Heart left ventricle (tissue), 16 donors: ENCODE results near the gene OBI1. TPM values are rescaled to one million over a fixed set of nuclear protein-coding genes. Genes with fewer than 3 reads are reported as not detected.
A peak's percentile ranks its signal among the peaks of the same experiment; 100 is the strongest.
"Not testable (repeated sequence)": the region's sequence is repeated elsewhere in the genome, so short reads cannot be mapped to it uniquely, and the experiment has no call there.

Source experiments
- ATAC-seq, 4 donors: fragments of 200-7000 bp; cut with Tn5 transposase; one replicate each; pipeline ENCODE4 v1.9.1; 2020 to 2022; ENCODE audit warnings: moderate library complexity in 4 of 4, mild to moderate bottlenecking in 3 of 4, moderate number of reproducible peaks in 1 of 4
- DNase-seq, 5 donors: peaks; one replicate each; pipeline ENCODE4 v3.0.0-alpha.2; 2020
- H3K27ac ChIP-seq, 12 donors: fragments of 200-600 bp; sonication (generic) in 4 of 12; one replicate each; pipeline versions ENCODE4 v1.5.0 to v1.8.0; 2016 to 2022; ENCODE audit warnings: mild to moderate bottlenecking in 2 of 12
- H3K27me3 ChIP-seq, 9 donors: fragments of 200-600 bp; sonication (generic) in 2 of 9; one replicate each; pipeline versions ENCODE4 v1.5.1 to v1.8.0; 2016 to 2022; ENCODE audit warnings: mild to moderate bottlenecking in 3 of 9
- H3K36me3 ChIP-seq, 9 donors: fragments of 200-600 bp; sonication (generic) in 2 of 9; one replicate each; pipeline versions ENCODE4 v1.5.0 to v1.8.0; 2018 to 2022; ENCODE audit warnings: mild to moderate bottlenecking in 2 of 9
- H3K4me1 ChIP-seq, 12 donors: fragments of 200-600 bp; sonication (generic) in 4 of 12; one replicate each; pipeline versions ENCODE4 v1.5.0 to v1.8.0; 2016 to 2022; ENCODE audit warnings: mild to moderate bottlenecking in 3 of 12
- H3K4me3 ChIP-seq, 12 donors: fragments of 200-600 bp; sonication (generic) in 4 of 12; one replicate each; pipeline versions ENCODE4 v1.5.0 to v1.8.0; 2017 to 2022; ENCODE audit warnings: mild to moderate bottlenecking in 9 of 12, moderate library complexity in 4 of 12
- H3K9me3 ChIP-seq, 12 donors: fragments of 200-600 bp; sonication (generic) in 4 of 12; one replicate each; pipeline versions ENCODE4 v1.5.0 to v1.8.0; 2016 to 2022; ENCODE audit warnings: mild to moderate bottlenecking in 1 of 12
- CTCF ChIP-seq, 12 donors: fragments of 200-600 bp; sonication (generic) in 4 of 12; IDR thresholded peaks; one replicate each; pipeline versions ENCODE4 v1.5.0 to v1.8.0; 2018 to 2022; ENCODE audit warnings: antibody characterized with exemption in 12 of 12, mild to moderate bottlenecking in 5 of 12
- POLR2A ChIP-seq, 2 donors: fragments of 450-650 bp; IDR thresholded peaks; one replicate each; pipeline ENCODE4 v1.6.1; 2017; ENCODE audit warnings: antibody characterized with exemption in 2 of 2, mild to moderate bottlenecking in 2 of 2, moderate library complexity in 2 of 2
- WGBS, 4 donors: extraction: QIAGEN DNeasy Blood & Tissue Kit in 2 of 4; methylation state at CpG; one replicate each; pipeline versions ENCODE4 v1.1.5 to v1.1.7; 2013 to 2018; 5-methylcytosine and 5-hydroxymethylcytosine counted together
- intact Hi-C, 10 donors: fragments of 100-400 bp; cut with DNase I; formaldehyde crosslinking; loops; one replicate each; pipeline versions ENCODE4 v1.11.1 to v1.14.2; 2022
- polyA plus RNA-seq, 2 donors: library from polyadenylated mRNA; stranded (reverse); fragments of 200-250 nt; gene quantifications; one replicate each; pipeline ENCODE4 v1.2.3, GENCODE V29; 2013
- total RNA-seq, 9 donors: library from RNA; depleted of rRNA in 2 of 9; stranded (reverse); fragments of >200 nt in 2 of 9; fragmentation: NEBNext Ultra II Directional in 3 of 9; extraction: Animal tissue kit (Norgen Biotek cat#: 25700) in 3 of 9; gene quantifications; one replicate each; pipeline versions ENCODE4 v1.1.0 to v1.2.4, GENCODE V29; 2016 to 2023
- donor health status: ischemic (EF 13 %, LVEDD 7.1; RV severe dilation, severe dysfunction).
- donor health status: healthy with polysubstance abuse.
- donor health status: DM: no; HTN: yes; CAD: no.
- donor health status: DM: no; HTN: no; CAD: no.
- donor health status: ischemic (EF 25% LVEDD 6.9; RV normal size, moderate dysfunction).
- donor health status: ischemic (EF 25% LVEDD 5.7; RV mildly dilated, moderate dysfunction).
- donor health status: healthy.
- donor health status: DM: yes; HTN: yes; CAD: no.
- donor health status: ischemic (EF 35%, LVEDD 5.7; RV mildly dilated, moderate dysfunction).
- donor health status: nonischemic (EF 11% LVEDD 7.7; RV severe dilation, severe dysfunction).
- donor health status: DM: yes; HTN: yes; CAD: no.
- donor health status: PGD.
- donor health status: ischemic (EF 29% LVEDD 5.4; RV normal size, mild dysfunction).
- donor health status: nonischemic (EF 23%, LVEDD 6.1; RV moderate dilation, normal function).

OBI1 gene
- total and polyA plus RNA-seq, 11 donors = 2.4 to 12.3 (median 9.7) TPM

GRCh38 chr13:78650717-78651083 lies 8.3 kb downstream of the OBI1 start:
- no peak overlapping the region for H3K4me3 ChIP-seq
- ATAC-seq (no peak), DNase-seq (no peak)
- H3K27me3 ChIP-seq = no peaks in the 10 kb centered on the region
- peaks cover 0 to 63% (median 34%) of the 10 kb centered on the region in 12 donors for H3K4me1 ChIP-seq
- WGBS, 4 donors = 74 to 79% (median 75%) methylated on average over 2 of the region's 2 CpGs
- intact Hi-C loops = loop anchor here in 3 of 10 donors (5.0 to 10.0 kb wide), 2 partner anchors 43 to 46 kb away; partner anchors contain the start of gene POU4F1 (in 2 of the 3)
- H3K36me3 ChIP-seq = no peaks in the 10 kb centered on the region
- no peaks in the 10 kb centered on the region for H3K9me3 ChIP-seq
- H3K27ac ChIP-seq = no peak overlapping the region
- TF ChIP-seq CTCF (IDR thresholded peaks at IDR 0.05) (no peak), POLR2A (IDR thresholded peaks at IDR 0.05) (no peak)

- 27 to 37% (median 32%) methylated on average over 3 of the region's 3 CpGs for WGBS, 4 donors
- intact Hi-C loops = loop anchor here in 3 of 10 donors (5.0 to 10.0 kb wide), 2 partner anchors 43 to 45 kb away; partner anchors contain the start of gene POU4F1 (in 2 of the 3)
- TF ChIP-seq CTCF (IDR thresholded peaks at IDR 0.05) = no peak
- no peak for TF ChIP-seq POLR2A (IDR thresholded peaks at IDR 0.05)
- H3K36me3 ChIP-seq = no peaks in the 10 kb centered on the region
- no peaks in the 10 kb centered on the region for H3K27me3 ChIP-seq
- H3K27ac ChIP-seq = no peak overlapping the region
- no peak overlapping the region for H3K4me3 ChIP-seq
- H3K4me1 ChIP-seq = peaks cover 0 to 58% (median 30%) of the 10 kb centered on the region in 12 donors
- no peaks in the 10 kb centered on the region for H3K9me3 ChIP-seq
- DNase-seq (no peak), ATAC-seq (peak in 1 of 4 donors; percentile 39)
Measured at GRCh38 chr13:78649997-78650716, 8.8 kb downstream of the OBI1 start.

GRCh38 chr13:78647109-78647678 lies 11.8 kb downstream of the OBI1 start:
- intact Hi-C loops, H3K27me3 ChIP-seq, DNase-seq, H3K4me3 ChIP-seq, ATAC-seq, H3K9me3 ChIP-seq, H3K27ac ChIP-seq: not testable (repeated sequence)
- peaks cover 0 to 20% (median 14%) of the 10 kb centered on the region in 9 donors for H3K36me3 ChIP-seq
- WGBS, 4 donors = 41 to 51% (median 44%) methylated on average over 11 of the region's 11 CpGs
- peaks cover 0 to 34% (median 25%) of the 10 kb centered on the region in 12 donors for H3K4me1 ChIP-seq

GRCh38 chr13:78638216-78638615 lies 20.7 kb downstream of the OBI1 start:
- Histone ChIP-seq H3K4me1 (no peaks in the 10 kb centered on the region), H3K4me3 (no peak overlapping the region), H3K27ac (no peak overlapping the region), H3K27me3 (no peaks in the 10 kb centered on the region), H3K36me3 (peaks cover 0 to 91% (median 84%) of the 10 kb centered on the region in 9 donors), H3K9me3 (no peaks in the 10 kb centered on the region)
- intact Hi-C loops = no loop called here
- 87 to 91% (median 89%) methylated on average over 4 of the region's 4 CpGs for WGBS, 4 donors
- ATAC-seq (no peak), DNase-seq (no peak)
- TF ChIP-seq POLR2A (IDR thresholded peaks at IDR 0.05) (no peak), CTCF (IDR thresholded peaks at IDR 0.05) (no peak)
